Epithelial cell of proximal tubule (primary cell): ENCODE measurements around the gene SH2D7. TPM values are rescaled to one million over a fixed set of nuclear protein-coding genes. Genes with fewer than 3 reads are reported as not detected.
A peak's percentile ranks its signal among the peaks of the same experiment; 100 is the strongest.

ENCODE experiments used
- DNase-seq: peaks from one replicate; pipeline ENCODE4 v3.0.0-alpha.2; 2011; ENCODE audit warnings: low read depth
- H3K4me3 ChIP-seq: 2 replicates; pipeline ENCODE4 v1.5.1; 2011; ENCODE audit warnings: low read depth, mild to moderate bottlenecking, low read length
- total RNA-seq: library from RNA; depleted of rRNA; stranded (reverse); fragments of >200 nt; gene quantifications from 2 replicates; pipeline ENCODE4 v1.2.3, GENCODE V29; 2015
- TF ChIP-seq, protein P1 (sequence below): conservative IDR thresholded peaks from 2 replicates; pipeline ENCODE4 v1.5.1; 2012; ENCODE audit warnings: low read depth, mild to moderate bottlenecking, low read length

Gene SH2D7
- total RNA-seq, 1 donor from 2014 or later, result not detected

GRCh38 chr15:78139578-78139977 lies 47.2 kb downstream of the SH2D7 start:
- TF ChIP-seq, protein P1, sequence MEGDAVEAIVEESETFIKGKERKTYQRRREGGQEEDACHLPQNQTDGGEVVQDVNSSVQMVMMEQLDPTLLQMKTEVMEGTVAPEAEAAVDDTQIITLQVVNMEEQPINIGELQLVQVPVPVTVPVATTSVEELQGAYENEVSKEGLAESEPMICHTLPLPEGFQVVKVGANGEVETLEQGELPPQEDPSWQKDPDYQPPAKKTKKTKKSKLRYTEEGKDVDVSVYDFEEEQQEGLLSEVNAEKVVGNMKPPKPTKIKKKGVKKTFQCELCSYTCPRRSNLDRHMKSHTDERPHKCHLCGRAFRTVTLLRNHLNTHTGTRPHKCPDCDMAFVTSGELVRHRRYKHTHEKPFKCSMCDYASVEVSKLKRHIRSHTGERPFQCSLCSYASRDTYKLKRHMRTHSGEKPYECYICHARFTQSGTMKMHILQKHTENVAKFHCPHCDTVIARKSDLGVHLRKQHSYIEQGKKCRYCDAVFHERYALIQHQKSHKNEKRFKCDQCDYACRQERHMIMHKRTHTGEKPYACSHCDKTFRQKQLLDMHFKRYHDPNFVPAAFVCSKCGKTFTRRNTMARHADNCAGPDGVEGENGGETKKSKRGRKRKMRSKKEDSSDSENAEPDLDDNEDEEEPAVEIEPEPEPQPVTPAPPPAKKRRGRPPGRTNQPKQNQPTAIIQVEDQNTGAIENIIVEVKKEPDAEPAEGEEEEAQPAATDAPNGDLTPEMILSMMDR, result no peak
- no peak for DNase-seq
- no peak overlapping the region for H3K4me3 ChIP-seq

DNA sequence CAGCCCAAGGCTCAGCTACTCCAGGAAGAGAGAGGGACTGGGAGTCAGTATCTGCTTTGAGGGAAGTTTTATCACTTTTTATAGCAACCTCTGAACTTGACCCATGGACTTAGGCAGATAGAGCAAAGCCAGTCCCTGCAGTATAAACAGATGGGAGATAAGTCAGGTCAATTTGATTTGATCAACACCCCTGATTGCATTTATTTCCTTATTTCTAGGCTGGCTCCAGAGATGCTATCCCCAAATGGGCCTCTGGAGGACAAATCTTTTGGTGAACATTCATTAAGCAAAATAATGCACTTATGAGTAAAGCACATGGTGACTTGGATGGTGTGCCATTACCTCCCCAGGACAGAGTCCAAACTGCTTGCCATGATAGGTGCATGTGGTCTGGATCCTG lies 47.9 kb downstream of the SH2D7 start:
- TF ChIP-seq, protein P1, result no peak
- DNase-seq, result no peak
- H3K4me3 ChIP-seq, result no peak overlapping the region

DNA sequence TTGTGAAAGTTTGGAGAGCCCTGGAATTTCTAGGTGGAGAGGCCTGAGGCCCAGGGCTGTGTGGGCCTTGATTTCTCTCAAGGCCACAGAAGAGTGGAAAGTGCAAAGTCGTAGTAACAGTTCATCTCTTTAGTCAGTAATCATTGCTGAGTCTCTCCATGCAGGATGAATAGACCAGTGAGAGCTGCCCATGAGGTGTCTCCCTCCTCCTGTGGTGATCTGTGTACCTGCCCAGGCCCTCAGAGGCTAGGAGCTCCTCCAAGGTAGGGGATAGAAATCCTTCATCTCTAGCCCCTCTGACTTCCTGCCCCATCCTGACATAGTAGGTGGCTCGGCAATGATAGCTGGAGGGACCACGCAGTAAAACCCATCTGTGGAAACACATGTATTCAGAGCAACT lies 50.0 kb downstream of the SH2D7 start:
- TF ChIP-seq, protein P1, result no peak
- DNase-seq, result no peak
- no peak overlapping the region for H3K4me3 ChIP-seq

- TF ChIP-seq, protein P1, result no peak
- no peak for DNase-seq
- no peak overlapping the region for H3K4me3 ChIP-seq
These were observed 54.2 kb downstream of the SH2D7 start for GRCh38 chr15:78146425-78147154.

GRCh38 chr15:78147566-78147965 lies 55.2 kb downstream of the SH2D7 start:
- no peak overlapping the region for H3K4me3 ChIP-seq
- no peak for DNase-seq
- TF ChIP-seq, protein P1, result no peak

GRCh38 chr15:78148392-78149067 lies 56.2 kb downstream of the SH2D7 start:
- TF ChIP-seq, protein P1, result no peak
- no peak for DNase-seq

More at GRCh38 chr15:78148392-78149067, 56.2 kb downstream of the SH2D7 start:
- peak overlapping the region; percentile 90 for H3K4me3 ChIP-seq
